Nephron progenitor cell (in vitro differentiated cells): ENCODE measurements around the gene ARID1B.
A peak's percentile ranks its signal among the peaks of the same experiment; 100 is the strongest.

Source experiments
- DNase-seq: peaks from one replicate; pipeline ENCODE4 v3.0.0; 2021
- H3K27ac Mint-ChIP-seq: 2 replicates; pipeline ENCODE4 v1.8.0; 2021; ENCODE audit warnings: mild to moderate bottlenecking, moderate library complexity, mixed read lengths
- H3K27me3 Mint-ChIP-seq: 2 replicates; pipeline ENCODE4 v1.8.0; 2021; ENCODE audit warnings: mild to moderate bottlenecking, low read depth, mixed read lengths; ENCODE audit not compliant: poor library complexity
- H3K36me3 Mint-ChIP-seq: 2 replicates; pipeline ENCODE4 v1.8.0; 2021; ENCODE audit warnings: low read depth, mixed read lengths
- H3K4me1 Mint-ChIP-seq: 2 replicates; pipeline ENCODE4 v1.8.0; 2021; ENCODE audit warnings: mixed read lengths
- H3K4me3 Mint-ChIP-seq: 2 replicates; pipeline ENCODE4 v1.8.0; 2021; ENCODE audit warnings: mild to moderate bottlenecking, moderate library complexity, mixed read lengths
- H3K9me3 Mint-ChIP-seq: 2 replicates; pipeline ENCODE4 v1.8.0; 2021; ENCODE audit warnings: mild to moderate bottlenecking, moderate library complexity, mixed read lengths
- CTCF ChIP-seq: fragments of 200-600 bp; sonication (generic); IDR thresholded peaks from 2 replicates; pipeline ENCODE4 v1.5.0; 2021; ENCODE audit warnings: antibody characterized with exemption

Gene ARID1B

GRCh38 chr6:157217198-157217893, 440.2 kb downstream of the ARID1B start:
- no peak for TF ChIP-seq CTCF
- Mint-ChIP-seq H3K4me3 (no peak overlapping the region), H3K4me1 (peaks cover 57% of the 10 kb centered on the region), H3K9me3 (no peaks in the 10 kb centered on the region), H3K27ac (no peak overlapping the region), H3K36me3 (peaks cover 9% of the 10 kb centered on the region), H3K27me3 (peaks cover 9% of the 10 kb centered on the region)
- DNase-seq = no peak

- no peak for DNase-seq
- no peak overlapping the region for H3K4me3 Mint-ChIP-seq
- H3K4me1 Mint-ChIP-seq = peaks cover 63% of the 10 kb centered on the region
- no peak overlapping the region for H3K27ac Mint-ChIP-seq
- H3K9me3 Mint-ChIP-seq = no peaks in the 10 kb centered on the region
- H3K36me3 Mint-ChIP-seq = peaks cover 9% of the 10 kb centered on the region
- no peak for TF ChIP-seq CTCF
- peaks cover 9% of the 10 kb centered on the region for H3K27me3 Mint-ChIP-seq
Measured at GRCh38 chr6:157217894-157218370, 440.8 kb downstream of the ARID1B start.

GRCh38 chr6:157218371-157219198, 441.4 kb downstream of the ARID1B start:
- Mint-ChIP-seq H3K27ac (peak overlapping the region; percentile 95), H3K27me3 (peaks cover 9% of the 10 kb centered on the region), H3K4me1 (peaks cover 62% of the 10 kb centered on the region), H3K4me3 (no peak overlapping the region), H3K36me3 (peaks cover 9% of the 10 kb centered on the region), H3K9me3 (no peaks in the 10 kb centered on the region)
- DNase-seq = no peak
- TF ChIP-seq CTCF = no peak

GRCh38 chr6:157219201-157220200, 442.3 kb downstream of the ARID1B start:
- Mint-ChIP-seq H3K36me3 (peaks cover 1% of the 10 kb centered on the region), H3K27me3 (peaks cover 9% of the 10 kb centered on the region), H3K4me1 (peaks cover 58% of the 10 kb centered on the region), H3K4me3 (no peak overlapping the region), H3K27ac (peak overlapping the region; percentile 81), H3K9me3 (no peaks in the 10 kb centered on the region)
- no peak for TF ChIP-seq CTCF
- no peak for DNase-seq

GRCh38 chr6:157220485-157220884, 443.3 kb downstream of the ARID1B start:
- H3K36me3 Mint-ChIP-seq = no peaks in the 10 kb centered on the region
- H3K4me1 Mint-ChIP-seq = peaks cover 58% of the 10 kb centered on the region
- DNase-seq = no peak
- H3K4me3 Mint-ChIP-seq = no peak overlapping the region
- no peak overlapping the region for H3K27ac Mint-ChIP-seq
- no peak for TF ChIP-seq CTCF
- H3K27me3 Mint-ChIP-seq = peaks cover 9% of the 10 kb centered on the region
- no peaks in the 10 kb centered on the region for H3K9me3 Mint-ChIP-seq
